UCSD-AML1 (cell line): ENCODE results near the gene GATA5.
A peak's percentile ranks its signal among the peaks of the same experiment; 100 is the strongest.
"Not testable (repeated sequence)": the region's sequence is repeated elsewhere in the genome, so short reads cannot be mapped to it uniquely, and the experiment has no call there.

ENCODE experiments used
- DNase-seq: peaks from one replicate; lab custom pipeline; 2025; ENCODE audit not compliant: unreplicated experiment; lab: John Stamatoyannopoulos, UW

GATA5 gene

DNA sequence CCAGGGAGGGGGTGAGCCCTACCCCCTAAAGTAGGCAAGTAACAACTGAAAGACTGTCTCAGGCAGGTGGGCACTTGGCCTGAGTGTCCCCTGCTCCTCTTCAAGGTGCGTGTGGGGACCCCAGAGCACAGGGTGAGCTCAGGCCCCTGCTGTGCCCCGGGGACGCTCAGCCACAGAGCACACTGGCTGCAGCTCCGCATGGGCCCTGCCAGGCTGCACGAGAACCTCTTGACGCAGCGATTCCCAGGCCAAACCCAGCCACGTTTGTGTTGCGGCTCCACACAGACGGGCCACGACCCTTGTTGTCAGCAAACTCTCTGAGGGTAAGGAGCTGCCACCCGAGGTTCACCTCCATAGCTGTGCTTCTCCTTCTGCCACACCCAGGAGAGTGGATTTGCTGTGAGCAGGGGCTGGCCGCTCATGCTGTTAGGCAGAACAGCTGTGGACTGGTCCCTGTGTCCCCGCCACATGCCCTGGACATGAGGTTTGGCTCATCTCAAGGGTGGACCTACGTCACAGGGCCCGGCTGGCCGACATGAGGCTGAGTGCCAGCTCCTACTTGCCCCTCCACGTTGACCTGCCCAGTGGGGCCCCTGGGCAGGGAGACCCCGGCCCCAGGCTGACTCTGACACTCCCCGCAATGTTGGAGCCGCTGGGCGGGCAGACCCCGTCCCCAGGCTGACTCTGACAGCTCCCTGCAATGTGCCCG, 29.7 kb upstream of the GATA5 start:
- DNase-seq = no peak

DNA sequence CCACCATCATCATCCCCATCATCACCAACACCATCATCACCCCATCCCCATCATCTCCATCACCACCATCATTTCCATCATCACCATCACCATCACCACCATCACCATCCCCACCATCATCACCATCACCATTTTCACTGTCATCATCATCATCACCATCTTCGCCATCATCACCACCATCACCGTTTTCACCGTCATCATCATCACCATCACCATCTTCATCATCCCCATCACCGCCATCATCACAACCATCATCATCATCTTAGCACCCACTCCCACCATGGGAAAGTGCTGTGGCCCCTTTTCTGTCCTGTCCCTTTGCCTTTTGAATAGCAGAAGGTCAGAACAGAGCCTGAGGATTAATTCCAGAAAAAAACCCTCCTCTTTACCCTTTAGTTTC, 28.5 kb upstream of the GATA5 start:
- DNase-seq = no peak

DNA sequence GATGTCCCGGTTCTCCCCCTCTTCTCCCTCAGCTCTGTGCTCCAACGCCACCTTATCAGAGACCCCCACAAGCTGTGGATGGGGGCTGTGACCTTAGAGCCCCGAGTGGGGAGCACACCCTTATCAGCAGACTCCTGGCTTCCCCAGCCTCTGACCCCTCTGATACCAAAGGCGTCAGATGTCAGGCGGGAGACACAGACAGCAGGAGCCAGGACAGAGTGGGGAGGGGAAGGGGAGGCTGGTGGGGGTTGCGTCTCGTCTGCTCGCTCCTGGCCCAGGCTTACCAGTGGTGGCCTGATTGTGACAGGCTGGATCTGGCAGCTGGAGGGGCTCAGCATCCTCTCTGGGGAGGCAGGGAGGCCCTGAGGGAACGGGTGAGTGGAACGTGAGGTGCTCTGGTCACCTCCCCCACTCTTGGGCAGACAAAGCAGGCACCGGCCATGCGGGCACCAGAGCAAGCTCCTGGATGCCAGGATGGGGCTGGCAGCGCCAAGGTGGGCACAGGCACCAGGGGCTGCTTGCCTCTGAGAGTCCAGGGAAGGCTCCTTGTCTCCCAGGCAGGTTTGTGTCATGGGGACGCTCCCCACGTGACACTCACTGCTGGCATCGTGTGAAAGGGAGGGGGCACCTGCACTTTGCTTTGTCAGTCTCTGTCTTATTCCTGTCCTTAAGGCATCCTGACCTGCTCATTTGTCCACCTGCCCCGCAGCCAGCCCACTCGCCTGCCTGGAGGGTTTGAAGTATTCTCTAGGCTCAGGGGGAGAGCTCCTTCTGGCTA, 27.8 kb upstream of the GATA5 start:
- no peak for DNase-seq

DNA sequence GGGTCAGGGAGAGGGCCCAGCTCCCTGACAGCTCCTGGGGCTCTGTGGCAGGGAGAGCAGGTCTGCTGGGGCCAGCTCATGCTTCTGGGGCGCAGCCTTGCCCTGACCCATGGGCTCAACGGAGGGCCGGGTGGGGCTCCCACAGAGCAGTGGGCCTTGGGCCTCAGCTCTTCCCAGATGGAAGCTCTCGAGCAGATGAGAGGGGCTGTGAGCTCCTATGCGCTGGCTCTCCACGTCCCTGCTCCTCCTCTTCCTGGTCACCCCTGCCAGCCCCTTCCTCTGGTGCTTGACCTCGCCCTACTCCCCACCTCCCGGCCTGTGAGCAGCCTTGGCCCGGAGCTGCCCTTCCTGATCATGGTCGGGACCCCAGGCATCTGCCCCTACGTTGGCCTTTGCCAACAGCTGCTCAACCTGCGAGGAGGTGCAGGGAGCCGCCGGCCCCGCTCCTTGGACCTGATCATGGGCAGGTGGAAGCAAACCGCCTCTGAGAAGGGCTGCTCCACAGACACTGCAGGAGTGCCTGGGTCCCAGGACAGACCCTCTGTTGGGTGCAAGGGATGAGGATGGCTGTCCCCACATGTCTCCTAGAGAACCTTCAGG, 26.8 kb upstream of the GATA5 start:
- DNase-seq = no peak

DNA sequence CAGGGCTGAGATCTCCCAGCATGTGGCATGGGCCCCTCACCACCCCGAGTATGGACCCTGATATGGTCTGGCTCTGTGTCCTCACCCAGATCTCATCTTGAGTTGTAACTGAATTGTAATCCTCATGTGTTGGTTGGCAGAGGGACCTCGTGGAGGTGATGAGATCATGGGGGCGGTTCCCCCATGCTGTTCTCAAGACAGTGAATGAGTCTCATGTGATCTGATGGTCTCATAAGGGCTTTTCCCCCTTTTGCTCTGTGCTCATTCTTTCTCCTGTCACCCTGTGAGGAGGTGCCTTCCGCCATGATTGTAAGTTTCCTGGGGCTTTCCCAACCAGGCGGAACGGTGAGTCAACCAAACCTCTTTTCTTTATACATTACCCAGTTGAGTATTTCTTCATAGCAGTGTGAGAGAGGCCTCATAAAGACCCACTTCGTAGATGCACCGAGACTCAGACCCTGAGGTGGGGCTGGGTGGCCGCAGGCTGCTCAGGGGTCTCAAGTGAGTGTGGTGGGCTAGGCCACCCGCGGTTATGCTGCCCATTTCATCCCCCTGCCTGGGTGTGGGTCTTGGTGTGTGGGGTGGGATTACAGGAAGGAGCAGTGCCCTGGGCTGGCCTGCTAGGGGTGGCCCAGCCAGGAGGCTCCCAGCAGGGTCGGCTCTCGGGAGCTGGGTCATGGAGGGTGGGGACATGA, 26.2 kb upstream of the GATA5 start:
- DNase-seq = no peak

DNA sequence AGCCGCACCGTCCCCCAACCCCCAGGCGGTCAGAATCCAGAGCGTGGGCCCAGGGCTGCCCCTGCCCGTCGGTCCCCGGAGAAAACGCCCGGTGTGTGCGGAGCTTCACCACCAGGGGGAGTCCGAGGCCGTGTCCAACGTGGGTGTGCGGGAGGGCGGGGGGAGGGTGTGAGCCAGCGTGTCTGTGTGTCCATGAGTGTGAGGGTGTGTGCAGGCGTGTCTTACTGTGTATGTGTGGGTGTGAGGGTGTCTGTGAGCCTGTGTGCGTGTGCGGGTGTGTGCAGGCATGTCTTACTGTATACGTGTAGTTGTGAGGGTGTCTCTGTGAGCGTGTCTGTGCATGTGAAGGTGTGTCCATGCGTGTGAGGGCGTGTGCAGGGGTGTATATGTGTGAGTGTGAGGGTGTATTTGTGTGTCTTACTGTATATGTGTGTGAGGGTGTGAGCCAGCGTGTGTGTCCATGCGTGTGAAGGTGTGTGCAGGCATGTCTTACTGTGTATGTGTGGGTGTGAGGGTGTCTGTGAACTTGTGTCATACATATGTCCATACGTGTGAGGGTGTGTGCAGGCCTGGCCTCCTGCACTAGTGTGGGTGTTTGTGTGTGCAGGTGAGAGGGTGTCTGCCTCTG, 24.6 kb upstream of the GATA5 start:
- peak; percentile 78 for DNase-seq

DNA sequence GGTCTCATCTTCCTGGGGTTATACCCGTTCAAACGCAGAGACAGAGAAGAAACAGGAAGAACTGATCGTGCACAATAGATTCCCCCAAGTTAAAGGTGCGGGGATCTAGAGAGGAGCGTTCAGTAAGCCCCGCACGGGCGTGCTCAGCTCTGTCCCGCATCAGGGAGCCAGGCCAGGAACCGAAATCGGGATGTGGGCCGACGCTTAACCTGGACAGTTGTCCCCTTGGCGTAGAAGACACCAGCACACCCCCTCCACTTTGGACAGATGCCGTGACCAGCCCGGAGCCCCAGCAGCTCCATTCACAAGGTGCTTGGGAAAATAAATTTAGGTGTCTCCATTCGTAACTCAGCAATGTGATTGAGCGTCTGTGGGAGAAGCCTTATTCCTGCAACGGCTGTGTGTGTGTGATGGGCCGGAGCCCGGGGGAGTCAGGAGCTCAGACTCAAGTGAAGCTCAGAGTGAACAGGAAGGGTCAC, 24.0 kb upstream of the GATA5 start:
- no peak for DNase-seq

DNA sequence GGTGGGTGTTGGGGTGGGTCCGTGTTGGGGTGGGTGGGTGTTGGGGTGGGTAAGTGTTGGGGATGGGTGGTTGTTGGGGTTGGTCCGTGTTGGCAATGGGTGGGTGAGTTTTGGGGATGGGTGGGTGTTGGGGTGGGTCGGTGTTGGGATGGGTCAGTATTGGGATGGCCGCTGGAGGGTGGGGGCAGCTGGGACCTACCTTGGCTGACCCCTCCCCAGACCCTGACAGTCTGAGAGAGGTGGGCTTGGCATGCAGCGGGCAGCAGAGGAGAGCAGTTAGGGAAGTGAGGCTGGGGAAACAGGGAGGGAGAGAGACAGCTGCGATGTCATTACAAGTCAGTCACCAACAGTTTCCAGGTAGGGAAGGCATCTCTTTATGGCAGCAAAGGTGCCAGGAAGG, 23.1 kb upstream of the GATA5 start:
- no peak for DNase-seq

DNA sequence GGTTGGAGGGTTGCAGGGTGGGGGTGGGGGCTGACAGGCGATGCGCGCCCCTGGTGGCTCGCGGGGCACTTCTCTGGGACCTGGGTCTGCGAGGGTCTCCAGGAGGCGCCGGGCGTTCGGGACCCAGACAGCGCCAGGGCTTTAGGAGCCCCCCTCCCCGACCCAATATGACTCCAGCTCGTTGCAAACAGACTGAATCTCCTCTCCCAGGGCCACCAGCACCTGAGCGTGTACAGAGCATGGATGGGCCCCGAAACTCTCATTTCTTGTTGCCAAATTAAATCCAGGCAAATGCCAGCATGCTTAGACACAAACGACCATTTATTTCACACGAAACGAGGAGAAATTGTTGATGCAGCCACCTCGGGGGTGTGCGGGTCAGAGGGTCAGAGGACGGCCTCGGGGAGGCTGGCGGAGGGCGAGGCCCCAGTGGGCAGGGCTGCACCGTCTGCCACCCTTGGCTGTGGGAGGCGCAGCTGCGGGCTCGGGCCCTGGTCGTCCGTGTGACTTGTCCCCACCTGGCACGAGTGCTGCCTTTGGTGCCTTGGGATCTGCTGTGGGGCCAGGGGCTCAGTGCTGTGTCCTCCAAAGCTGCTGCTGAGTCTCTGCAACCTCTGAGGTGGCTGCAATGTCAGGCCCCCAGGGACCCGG, 20.9 kb upstream of the GATA5 start:
- DNase-seq = peak; percentile 52

DNA sequence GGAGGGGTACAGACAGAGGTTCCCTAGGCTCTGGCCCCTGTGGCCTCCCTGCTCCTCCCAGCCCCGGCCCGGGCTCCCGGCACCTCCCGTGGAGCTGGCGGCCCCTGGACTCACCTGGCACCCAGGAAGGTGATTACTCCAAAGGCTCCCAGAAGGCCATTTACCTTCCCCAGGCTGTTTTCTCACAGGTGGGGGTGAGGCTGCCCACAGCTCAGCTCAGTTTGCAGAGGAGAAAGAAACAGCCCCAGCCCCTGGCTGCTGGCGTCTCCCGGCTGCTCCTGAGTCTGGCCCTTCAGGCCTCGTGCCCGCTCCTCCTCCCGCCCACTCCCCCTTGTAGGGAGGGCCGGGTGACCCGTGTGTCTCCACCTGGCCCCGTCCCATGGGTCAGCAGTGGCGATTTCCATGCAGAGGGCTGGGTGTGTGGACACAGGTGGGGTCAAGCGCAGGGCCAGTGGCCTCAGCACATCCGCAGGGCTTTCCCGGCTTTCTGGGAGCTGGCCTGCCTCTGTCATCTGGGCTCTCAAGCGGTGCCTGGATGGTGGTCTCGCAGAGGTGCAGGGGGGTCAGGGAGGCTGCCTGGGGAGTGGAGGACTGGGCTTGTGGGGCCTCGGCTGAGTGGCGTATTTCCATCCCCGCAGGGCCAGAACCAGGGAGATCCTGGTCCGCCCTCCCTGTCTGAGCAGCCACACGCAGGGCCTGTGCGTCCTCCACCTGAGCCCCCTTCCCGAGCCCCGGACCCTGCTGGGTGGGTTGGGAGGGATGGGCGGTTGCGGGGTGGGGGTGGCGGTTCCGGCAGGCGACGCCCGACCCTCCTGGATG, 20.2 kb upstream of the GATA5 start:
- no peak for DNase-seq

DNA sequence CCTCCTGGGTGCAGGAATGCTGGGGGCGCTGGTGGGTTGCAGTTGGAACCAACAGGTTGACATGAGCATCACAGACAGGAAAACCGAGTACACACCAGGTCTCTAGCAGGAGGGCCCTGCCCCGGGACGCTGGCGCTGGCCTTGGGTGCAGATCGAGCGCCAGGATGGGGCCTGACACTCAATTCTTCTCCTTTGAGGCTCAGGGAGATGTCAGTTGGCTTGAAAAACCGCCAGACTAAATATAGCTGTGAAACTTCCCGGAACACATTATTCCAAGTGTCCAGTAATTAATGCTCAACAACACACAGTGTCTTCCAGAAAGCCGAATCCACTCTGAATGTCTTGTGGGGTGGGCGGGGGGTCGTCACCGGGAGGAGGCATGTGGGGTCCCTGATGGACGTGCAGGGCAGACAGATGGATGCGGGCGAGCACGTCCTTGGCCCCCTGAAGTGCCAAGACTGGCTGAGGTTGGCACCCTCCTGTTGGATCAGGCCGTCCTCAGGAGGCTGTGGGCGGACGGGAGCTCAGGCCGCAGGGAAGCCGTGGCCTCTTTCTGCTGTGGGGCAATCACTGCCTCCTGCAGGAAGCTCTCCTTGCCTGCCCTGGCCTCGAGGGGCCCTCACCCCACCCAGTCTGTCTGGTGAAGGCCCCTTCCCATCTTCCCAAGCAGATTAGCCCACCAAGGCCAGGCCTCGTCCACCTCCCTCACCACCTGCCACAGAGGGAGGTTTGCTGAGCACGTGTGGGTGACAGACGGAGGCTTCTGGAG, 19.4 kb upstream of the GATA5 start:
- DNase-seq = no peak

DNA sequence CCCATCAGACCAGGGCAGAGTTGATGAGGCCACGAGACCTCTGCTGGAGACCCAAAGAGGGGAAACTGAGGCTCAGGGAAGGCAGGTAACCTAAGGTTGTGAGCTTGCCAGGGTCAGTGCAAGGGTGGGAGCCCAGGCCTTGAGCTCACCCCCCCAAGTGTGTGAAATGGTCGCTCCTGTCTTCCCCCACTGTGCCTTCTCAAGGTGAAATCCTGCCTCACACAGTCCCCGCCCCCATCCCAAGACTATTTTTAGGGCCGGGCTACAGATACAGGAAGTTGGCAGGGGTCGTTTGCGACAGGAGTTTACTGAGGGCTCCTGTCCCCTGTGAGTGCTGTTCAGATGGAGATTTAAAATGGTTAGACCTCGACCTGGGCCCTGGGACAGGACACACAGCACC, 18.7 kb upstream of the GATA5 start:
- no peak for DNase-seq

DNA sequence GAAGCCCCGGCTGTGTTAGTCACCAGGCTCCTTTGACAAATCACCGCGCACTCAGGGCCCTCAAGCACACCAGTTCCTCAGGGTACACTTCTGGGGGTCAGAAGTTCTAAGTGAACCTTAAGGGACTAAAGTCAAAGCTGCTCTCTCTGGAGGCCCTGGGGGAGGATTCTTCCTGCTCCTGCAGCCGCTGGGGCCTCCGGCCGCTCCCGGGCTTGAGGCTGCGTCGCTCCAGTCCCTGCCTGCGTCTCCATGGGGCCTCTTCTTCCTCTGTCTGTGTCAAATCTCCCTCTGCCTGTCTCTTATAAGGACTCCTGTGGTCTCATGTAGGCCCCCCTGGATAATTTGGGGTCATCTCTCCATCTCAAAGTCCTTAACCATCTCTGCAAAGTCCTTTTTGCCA, 18.1 kb upstream of the GATA5 start:
- DNase-seq = no peak

DNA sequence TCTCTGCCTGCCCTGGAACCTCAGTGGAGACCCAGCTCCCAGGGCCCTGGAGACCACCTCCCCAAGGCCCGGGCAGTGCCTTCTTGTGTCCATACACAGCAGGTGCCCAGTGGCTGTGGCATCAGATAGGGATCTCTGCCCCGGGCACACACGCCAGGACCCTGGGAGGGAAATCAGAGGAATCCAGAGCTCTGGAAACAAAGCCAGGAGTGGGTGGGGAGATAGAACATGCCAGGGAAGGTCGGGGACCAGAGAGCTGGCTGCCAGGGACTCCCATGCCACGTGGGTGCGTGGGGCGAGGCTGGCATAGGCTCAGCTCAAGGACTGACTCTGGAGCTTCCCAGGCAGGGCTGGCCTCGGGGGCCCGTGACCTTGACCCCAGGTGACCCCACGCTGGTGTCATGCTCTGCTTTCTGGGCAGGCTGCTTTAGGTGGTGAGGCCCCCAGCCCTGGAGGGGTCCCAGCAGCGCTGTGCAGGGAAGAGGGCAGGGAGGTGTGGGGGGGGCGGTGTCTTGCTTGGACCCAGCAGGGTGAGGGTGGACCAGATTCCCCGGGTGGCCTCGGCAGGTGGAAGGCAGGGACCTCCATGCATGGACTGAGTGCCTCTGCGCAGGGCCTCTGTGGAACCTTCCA, 17.6 kb upstream of the GATA5 start:
- DNase-seq = no peak

DNA sequence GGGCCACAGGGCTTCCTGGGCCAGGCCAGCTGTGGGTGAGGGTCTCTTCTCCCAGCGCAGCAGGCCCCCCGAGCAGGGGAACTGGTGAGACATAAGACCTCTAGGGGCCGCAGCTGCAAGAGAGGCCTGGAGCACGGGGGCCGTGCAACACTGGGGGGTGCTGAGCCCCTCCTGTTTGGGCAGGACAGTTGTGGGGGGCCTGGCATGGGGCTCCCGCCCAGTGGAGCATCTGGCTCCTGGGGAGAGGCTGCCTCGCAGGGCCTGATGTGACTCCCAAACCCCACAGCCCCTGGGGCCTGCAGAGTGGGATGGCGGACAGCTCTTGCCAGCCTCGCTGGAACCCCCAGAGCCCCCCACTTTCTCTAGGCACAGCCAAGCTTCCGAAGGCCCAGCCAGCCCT, 16.9 kb upstream of the GATA5 start:
- DNase-seq = no peak

DNA sequence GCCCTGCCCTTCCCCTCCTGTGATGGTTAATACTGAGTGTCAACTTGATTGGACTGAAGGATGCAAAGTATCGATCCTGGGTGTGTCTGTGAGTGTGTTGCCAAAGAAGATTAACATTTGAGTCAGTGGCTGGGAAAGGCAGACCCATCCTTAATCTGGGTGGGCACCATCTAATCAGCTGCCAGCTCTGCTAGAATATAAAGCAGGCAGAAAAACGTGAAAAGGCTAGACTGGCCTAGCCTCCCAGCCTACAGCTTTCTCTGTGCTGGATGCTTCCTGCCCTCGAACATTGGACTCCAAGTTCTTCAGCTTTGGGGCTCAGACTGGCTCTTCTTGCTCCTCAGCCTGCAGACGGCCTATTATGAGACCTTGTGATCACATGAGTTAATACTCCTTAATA, 15.0 kb upstream of the GATA5 start:
- DNase-seq = not testable (repeated sequence)

DNA sequence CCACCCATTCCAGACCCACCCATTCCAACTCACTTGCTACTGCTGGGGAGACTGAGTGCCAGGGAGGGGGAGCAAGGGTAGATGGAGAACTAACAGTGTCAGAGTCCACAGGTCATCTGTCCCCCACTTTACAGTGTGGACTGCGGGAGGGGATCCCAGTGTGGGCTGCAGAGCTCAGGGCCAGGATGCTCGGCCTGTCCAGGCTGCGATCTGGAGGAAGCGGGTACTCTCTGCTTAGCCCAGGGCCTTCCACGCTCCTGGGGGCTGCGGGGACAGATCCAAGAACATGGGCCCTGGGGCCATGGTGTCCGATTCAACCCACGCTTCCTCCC, 14.1 kb upstream of the GATA5 start:
- no peak for DNase-seq

DNA sequence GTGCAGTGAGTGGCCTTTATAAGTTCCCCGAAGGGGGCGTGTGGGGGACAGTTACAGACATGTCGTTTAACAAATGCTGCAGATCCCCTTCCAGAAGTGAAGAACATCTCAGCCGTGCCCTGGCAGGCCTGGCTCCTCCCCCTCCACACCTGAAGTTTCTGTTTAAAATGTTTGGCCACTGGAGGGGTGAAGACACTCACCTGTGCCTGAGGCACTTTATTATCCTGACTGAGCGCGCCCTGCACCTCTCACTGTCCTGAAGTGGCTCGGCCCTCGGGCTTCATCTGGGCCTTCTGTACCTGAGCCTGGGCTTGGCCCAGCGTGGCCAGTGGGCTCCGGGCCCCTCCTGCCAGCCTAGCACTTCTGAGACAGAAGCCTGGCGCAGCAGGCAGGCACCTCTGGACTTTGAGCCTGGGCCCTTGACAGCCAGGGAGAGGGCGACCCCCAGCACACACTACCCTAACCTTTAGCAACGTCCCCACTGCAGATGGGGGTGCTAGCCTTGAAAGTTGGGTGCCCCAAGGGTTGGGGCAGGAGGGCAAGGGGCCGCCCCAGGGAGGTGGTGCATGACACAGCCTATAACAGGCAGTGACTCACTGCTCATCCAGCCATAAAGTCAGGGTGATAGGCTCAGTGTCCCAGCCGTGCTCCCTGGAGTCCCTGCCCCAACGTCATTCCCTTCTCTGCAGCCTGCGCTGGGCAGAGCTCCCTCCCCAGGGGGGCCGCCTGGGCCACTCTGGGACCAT, 13.6 kb upstream of the GATA5 start:
- DNase-seq = no peak
